ENCODE data around the gene STARD3. TPM values are rescaled to one million over a fixed set of nuclear protein-coding genes. Genes with fewer than 3 reads are reported as not detected.

The STARD3 gene
- total and polyA plus RNA-seq, 9 of the 15 experiments (the other 6 are each of a cell fraction or from before 2014, with no cell fraction given), result 0.63 to 87.0 (median 46.0) TPM

DNA sequence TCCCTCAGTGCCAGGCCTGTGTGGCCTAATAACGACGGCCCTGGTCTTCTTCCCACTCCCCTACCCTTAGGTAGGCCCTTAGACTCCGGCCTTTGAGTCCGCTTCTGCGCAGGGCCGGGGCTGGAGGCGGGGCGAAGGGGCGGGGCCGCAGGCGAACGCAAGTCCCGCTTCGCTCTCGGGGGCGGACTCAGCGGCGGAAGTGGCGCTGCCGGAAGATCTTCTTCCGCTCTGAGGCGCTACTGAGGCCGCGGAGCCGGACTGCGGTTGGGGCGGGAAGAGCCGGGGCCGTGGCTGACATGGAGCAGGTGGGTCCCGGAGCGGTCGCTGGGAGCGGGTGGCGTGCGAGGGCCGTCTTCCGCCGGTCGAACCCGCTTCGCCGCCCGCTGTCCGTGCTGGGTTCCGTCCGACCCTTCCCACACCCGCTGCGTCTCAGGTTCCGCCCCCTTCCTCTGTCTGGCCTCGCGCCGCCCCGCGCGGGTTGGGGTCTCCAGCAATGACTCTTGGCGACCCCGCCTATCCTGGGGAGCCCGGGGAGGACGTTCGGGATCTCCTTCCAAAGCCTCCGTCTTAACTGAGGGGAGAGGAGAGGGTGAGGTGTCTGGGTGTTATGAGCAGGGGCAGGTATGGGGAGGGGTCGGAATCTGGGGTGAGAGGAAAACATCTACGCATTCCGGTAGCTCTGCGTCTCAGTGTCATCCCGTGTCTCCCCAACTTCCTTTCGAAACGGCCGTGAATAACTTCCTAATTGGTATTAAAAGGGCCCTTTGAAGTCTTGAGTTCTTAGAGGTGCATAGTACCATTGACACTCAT, at the start of gene STARD3 (continued):
- TF ChIP-seq, protein P1, sequence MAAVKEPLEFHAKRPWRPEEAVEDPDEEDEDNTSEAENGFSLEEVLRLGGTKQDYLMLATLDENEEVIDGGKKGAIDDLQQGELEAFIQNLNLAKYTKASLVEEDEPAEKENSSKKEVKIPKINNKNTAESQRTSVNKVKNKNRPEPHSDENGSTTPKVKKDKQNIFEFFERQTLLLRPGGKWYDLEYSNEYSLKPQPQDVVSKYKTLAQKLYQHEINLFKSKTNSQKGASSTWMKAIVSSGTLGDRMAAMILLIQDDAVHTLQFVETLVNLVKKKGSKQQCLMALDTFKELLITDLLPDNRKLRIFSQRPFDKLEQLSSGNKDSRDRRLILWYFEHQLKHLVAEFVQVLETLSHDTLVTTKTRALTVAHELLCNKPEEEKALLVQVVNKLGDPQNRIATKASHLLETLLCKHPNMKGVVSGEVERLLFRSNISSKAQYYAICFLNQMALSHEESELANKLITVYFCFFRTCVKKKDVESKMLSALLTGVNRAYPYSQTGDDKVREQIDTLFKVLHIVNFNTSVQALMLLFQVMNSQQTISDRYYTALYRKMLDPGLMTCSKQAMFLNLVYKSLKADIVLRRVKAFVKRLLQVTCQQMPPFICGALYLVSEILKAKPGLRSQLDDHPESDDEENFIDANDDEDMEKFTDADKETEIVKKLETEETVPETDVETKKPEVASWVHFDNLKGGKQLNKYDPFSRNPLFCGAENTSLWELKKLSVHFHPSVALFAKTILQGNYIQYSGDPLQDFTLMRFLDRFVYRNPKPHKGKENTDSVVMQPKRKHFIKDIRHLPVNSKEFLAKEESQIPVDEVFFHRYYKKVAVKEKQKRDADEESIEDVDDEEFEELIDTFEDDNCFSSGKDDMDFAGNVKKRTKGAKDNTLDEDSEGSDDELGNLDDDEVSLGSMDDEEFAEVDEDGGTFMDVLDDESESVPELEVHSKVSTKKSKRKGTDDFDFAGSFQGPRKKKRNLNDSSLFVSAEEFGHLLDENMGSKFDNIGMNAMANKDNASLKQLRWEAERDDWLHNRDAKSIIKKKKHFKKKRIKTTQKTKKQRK (IDR thresholded peaks at IDR 0.05; ENCODE audit: borderline replicate concordance, low read depth, low read length), result no peak
- TF ChIP-seq, protein P2, sequence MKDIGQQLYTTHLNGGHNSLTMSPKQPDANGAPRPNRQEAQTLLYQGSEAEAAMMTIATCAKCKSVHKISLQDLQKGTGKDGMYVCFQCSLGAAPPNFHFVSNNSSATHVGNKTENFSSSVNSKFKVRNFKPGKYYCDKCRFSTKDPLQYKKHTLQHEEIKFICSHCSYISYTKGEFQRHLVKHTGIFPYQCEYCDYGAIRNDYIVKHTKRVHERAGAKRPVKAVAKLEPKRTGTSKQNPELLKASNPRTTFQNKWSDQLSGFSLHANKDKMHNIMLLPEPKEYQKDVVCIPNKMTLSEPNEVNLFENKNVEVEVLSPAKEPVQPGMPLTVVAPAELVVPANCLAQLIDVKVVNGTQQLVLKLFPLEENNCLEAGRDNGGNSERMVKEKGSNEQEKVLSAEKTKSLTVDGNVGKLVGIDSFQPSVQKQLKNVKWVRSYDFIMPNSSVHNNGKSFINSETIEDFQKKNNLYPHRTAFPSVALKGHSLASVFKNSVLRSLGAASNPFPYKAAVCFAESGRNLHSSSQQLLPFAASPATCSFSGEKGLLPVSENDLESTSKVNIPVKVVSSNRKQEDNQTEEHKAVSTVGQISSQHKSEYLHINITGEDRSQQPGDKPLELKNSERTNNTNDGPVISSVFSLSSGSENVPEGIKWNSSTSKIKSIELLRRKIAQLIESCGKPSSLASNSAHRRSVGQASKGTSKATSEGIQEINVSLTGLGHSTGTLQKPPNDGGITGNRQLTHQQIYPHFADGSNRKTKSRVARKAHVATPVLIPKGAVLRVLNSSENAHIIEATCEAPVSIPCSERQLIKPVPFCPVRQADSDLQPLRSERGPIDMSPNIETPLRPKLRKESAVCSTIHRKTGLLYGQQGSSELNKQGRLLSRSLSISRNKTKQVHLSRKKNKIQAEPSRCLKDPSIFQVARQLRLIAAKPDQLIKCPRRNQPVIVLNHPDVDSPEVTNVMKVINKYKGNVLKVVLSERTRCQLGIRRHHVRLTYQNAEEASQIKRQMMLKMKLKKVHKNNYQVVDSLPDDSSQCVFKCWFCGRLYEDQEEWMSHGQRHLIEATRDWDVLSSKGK (CRISPR knock-in tag; IDR thresholded peaks at IDR 0.05), result no peak
- no peak; the same call in 1 of the 2 replicates for TF ChIP-seq NCOR1 (IDR thresholded peaks at IDR 0.05)
- no peak for TF ChIP-seq MYBL2 (IDR thresholded peaks at IDR 0.05; ENCODE audit: low read depth)
- TF ChIP-seq MYBL2 (CRISPR knock-in tag; IDR thresholded peaks at IDR 0.05; ENCODE audit: borderline replicate concordance), result no peak
- TF ChIP-seq, protein P3, sequence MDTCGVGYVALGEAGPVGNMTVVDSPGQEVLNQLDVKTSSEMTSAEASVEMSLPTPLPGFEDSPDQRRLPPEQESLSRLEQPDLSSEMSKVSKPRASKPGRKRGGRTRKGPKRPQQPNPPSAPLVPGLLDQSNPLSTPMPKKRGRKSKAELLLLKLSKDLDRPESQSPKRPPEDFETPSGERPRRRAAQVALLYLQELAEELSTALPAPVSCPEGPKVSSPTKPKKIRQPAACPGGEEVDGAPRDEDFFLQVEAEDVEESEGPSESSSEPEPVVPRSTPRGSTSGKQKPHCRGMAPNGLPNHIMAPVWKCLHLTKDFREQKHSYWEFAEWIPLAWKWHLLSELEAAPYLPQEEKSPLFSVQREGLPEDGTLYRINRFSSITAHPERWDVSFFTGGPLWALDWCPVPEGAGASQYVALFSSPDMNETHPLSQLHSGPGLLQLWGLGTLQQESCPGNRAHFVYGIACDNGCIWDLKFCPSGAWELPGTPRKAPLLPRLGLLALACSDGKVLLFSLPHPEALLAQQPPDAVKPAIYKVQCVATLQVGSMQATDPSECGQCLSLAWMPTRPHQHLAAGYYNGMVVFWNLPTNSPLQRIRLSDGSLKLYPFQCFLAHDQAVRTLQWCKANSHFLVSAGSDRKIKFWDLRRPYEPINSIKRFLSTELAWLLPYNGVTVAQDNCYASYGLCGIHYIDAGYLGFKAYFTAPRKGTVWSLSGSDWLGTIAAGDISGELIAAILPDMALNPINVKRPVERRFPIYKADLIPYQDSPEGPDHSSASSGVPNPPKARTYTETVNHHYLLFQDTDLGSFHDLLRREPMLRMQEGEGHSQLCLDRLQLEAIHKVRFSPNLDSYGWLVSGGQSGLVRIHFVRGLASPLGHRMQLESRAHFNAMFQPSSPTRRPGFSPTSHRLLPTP (IDR thresholded peaks at IDR 0.05; ENCODE audit: borderline replicate concordance, extremely low read depth, insufficient read length), result no peak
- no peak for TF ChIP-seq PHTF2 (CRISPR knock-in tag; IDR thresholded peaks at IDR 0.05)
- no peak for TF ChIP-seq NR2F6 (CRISPR knock-in tag; IDR thresholded peaks at IDR 0.05)
- TF ChIP-seq, protein P4, sequence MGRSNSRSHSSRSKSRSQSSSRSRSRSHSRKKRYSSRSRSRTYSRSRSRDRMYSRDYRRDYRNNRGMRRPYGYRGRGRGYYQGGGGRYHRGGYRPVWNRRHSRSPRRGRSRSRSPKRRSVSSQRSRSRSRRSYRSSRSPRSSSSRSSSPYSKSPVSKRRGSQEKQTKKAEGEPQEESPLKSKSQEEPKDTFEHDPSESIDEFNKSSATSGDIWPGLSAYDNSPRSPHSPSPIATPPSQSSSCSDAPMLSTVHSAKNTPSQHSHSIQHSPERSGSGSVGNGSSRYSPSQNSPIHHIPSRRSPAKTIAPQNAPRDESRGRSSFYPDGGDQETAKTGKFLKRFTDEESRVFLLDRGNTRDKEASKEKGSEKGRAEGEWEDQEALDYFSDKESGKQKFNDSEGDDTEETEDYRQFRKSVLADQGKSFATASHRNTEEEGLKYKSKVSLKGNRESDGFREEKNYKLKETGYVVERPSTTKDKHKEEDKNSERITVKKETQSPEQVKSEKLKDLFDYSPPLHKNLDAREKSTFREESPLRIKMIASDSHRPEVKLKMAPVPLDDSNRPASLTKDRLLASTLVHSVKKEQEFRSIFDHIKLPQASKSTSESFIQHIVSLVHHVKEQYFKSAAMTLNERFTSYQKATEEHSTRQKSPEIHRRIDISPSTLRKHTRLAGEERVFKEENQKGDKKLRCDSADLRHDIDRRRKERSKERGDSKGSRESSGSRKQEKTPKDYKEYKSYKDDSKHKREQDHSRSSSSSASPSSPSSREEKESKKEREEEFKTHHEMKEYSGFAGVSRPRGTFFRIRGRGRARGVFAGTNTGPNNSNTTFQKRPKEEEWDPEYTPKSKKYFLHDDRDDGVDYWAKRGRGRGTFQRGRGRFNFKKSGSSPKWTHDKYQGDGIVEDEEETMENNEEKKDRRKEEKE (IDR thresholded peaks at IDR 0.05; ENCODE audit: borderline replicate concordance in 1 of 2, control insufficient read depth in 1 of 2, low read depth in 2 of 2, low read length in 1 of 2), result 0 out of 4 replicates have a peak, but pooled peaks of 1 of the 2 experiments have one; percentile 62
- TF ChIP-seq, protein P5, sequence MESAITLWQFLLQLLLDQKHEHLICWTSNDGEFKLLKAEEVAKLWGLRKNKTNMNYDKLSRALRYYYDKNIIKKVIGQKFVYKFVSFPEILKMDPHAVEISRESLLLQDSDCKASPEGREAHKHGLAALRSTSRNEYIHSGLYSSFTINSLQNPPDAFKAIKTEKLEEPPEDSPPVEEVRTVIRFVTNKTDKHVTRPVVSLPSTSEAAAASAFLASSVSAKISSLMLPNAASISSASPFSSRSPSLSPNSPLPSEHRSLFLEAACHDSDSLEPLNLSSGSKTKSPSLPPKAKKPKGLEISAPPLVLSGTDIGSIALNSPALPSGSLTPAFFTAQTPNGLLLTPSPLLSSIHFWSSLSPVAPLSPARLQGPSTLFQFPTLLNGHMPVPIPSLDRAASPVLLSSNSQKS (CRISPR knock-in tag; IDR thresholded peaks at IDR 0.05), result no peak
